GM19468 (cell line): ENCODE data around the gene NTHL1.

Experiments used
- ATAC-seq: cut with Tn5 transposase; IDR thresholded peaks from one replicate; pipeline ENCODE4 v1.9.1; 2021; ENCODE audit warnings: mild to moderate bottlenecking, moderate library complexity, moderate number of reproducible peaks; ENCODE audit not compliant: unreplicated experiment; ENCODE audit errors: extremely low read depth

The NTHL1 gene

GRCh38 chr16:2047330-2048115 is at the start of gene NTHL1, which contains the start of gene TSC2:
TSS of gene NTHL1 (minus strand) at chr16:2047834. CDS start at chr16:2047823, 11 bp downstream.
TSS of gene TSC2 (plus strand) at chr16:2047985. CDS start at chr16:2048616, 631 bp downstream.
- ATAC-seq: peak; percentile 97

DNA sequence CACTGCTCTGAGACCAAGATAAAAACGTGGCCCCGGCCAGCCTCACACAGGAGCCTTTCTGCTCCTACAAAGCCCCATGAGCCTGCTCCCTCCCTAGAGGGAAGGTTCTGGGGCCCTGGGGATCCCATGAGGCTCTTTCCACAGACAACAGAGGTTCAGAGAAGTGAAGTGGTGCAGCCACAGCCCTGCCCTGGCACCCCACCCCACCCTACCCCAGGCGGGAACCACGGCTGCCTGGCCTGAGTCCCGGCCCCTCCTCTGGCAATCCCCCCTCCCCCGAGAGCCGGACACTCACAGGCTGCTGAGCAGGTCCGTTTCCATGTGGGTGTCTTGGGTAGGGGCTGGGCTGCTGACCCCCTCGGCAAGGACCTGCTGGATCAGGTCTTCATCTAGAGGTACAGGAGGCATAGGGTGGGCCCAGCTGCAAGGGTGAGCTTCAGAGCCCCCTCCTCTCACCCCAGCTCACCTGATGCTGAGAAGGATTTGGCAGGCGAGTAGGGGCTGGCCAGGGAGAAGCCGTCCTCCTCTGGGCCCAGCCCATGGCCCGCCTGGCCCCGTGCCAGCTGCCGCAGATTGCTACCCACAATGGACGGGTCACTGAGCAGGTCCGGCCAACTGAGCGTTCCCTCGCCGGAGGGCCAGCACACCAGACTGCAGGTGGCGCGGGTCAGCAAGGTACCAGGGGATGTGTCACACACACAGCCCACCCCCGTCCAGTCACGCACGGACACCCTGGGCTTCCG is 49.4 kb upstream of the NTHL1 start:
- no peak for ATAC-seq

DNA sequence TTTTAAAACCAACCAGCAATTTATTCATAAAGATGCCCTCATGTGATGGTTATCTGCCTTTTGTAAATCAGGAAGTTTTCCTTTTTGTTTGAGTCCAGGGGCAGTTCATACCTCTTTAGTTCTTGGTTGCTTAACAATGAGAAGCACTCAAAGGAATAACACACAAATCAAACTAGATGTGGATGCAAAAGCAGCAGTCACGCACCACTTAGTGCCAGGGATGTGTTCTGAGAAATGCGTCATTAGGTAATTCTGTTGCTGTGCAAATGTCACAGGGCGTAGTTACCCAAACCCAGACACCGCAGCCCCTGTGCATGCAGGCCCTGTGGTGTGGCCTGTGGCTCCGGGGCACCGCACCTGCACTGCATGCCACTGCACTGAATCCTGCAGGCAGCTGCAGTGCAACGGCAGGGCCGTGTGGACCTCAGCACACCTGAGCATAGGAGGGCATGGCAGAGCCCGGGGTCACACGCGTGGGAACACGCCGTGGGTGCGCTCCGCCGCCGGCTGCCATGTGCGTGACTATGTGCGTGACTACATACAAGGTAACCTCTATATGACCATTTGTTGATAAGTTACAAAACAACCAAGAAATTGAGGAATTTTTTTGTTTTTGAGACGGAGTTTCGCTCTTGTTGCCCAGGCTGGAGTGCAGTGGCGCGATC is 48.4 kb upstream of the NTHL1 start:
- ATAC-seq: no peak

GRCh38 chr16:2095315-2095853 is 47.8 kb upstream of the NTHL1 start:
- no peak for ATAC-seq

- no peak for ATAC-seq
These were observed 46.2 kb upstream of the NTHL1 start for GRCh38 chr16:2093793-2094192.

DNA sequence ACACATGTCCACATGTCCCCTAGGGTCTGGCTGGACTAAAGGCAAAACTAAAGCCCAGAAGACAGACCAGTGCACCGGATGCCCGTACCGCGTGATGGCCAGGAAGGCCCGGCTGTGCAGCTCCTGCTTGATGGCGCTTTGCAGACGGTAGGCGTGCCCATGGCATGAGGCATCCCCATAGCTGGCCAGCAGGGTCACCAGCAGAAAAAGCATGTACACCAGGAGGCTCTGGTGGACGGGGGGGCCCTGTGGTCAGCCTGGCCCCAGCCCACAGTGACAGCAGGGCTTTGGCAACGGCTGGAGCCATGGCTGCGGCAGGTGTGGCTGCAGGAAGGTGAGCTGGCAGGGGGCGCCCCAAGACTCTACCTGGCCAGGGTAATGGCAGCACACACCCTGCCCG is 45.2 kb upstream of the NTHL1 start:
- ATAC-seq: no peak

- no peak for ATAC-seq
These were observed 44.6 kb upstream of the NTHL1 start for GRCh38 chr16:2092256-2092620.

DNA sequence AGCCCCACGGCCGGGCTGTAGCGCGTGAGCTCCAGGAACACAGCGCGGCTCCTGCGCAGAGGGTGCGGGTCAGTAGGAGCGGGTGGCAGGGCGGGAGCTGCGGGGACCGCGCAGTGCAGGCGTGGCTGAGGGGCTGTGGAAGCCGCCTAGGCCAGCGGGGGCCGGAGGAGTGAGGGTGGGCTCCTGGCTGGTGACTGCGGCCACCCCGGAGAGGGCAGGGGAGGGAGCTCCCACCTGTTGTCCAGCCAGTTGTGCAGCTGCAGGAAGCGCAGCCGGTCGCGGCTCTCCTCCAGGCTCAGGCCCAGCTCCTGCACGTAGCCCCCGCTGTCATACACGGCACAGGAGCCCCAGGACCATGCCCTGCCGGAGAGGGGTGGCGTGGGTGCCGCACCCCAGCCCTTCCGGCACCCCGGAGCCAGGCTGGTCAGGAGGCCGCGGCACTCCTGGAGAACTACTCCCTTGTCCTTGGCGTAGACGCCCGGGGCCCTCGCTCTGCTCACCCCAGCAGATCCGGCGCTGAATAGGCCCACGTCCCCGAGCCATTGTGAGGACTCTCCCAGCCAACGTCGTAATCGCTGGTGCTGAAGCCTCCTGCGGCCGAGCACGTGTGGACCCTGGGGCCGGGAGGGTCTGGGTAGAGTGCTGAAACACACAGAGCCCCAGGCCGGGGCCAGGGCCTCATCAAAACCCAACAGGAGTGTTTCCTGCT is 44.1 kb upstream of the NTHL1 start:
- no peak for ATAC-seq

GRCh38 chr16:2090777-2091546 is 43.3 kb upstream of the NTHL1 start:
- no peak for ATAC-seq

GRCh38 chr16:2090481-2090776 is 42.8 kb upstream of the NTHL1 start:
- ATAC-seq: no peak

DNA sequence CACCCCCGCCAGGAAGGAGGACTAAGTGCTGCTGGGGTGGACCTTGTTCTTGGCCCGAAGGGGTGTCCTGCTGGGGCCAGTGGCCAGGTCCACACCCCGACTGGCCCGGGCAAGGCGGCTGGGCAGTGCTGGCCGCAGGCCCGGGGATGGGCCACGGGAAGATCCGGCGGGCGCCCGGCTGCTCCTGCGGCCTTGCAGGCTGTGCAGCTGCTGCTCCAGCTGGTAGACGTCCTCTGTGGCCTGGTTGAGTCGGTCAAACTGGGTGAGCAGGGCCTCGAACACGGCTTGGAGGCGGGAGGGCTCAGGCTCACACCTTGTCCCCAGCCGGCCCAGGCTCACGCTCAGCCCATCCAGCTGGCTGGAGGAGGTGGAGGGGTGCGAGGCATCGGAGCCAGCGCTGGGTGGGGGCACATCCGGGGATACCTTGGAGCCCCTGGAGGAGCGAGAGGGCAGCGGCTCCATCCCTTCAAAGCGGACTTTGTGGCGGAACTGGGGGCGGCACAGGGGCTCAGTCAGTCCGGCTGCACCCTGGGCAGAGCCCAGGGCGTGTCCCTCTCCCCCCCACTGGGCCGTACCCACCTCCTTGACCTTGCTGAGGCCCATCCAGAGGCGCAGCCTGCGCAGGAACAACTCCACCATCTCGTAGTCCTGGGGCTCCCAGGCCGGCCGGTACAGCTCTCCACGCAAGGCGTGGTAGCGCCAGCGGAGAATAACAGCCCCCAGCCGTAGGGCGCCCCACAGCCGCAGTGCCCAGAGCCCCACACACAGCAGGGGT is 42.3 kb upstream of the NTHL1 start:
- ATAC-seq: no peak

DNA sequence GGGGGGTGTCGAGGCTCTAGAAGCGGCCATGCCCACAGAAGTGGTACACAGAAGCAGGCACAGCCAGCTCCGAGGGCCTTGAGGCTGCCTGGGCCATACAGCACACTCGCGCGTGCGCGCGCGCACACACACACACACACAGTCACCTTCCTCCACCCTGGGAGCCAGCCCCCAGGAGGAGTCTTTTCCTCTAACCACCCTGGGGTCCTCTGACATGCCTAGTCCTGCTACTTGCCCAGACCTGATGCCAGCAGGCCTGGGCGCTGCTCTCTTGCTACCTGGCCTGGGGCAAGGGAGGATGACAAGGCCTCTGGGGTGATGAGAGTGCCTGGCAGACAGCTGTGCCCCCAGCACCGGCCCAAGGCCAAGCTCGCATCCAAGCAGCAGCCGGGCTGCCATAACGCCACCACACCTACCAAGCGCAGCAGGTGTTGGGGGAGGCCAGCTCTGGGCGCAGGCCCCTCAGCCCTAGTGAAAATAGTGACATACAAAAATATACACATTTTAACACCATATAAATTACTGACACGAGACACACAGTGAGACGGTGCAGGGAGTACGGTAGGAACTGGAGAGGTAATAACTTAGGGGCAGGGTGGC is 41.2 kb upstream of the NTHL1 start:
- no peak for ATAC-seq

DNA sequence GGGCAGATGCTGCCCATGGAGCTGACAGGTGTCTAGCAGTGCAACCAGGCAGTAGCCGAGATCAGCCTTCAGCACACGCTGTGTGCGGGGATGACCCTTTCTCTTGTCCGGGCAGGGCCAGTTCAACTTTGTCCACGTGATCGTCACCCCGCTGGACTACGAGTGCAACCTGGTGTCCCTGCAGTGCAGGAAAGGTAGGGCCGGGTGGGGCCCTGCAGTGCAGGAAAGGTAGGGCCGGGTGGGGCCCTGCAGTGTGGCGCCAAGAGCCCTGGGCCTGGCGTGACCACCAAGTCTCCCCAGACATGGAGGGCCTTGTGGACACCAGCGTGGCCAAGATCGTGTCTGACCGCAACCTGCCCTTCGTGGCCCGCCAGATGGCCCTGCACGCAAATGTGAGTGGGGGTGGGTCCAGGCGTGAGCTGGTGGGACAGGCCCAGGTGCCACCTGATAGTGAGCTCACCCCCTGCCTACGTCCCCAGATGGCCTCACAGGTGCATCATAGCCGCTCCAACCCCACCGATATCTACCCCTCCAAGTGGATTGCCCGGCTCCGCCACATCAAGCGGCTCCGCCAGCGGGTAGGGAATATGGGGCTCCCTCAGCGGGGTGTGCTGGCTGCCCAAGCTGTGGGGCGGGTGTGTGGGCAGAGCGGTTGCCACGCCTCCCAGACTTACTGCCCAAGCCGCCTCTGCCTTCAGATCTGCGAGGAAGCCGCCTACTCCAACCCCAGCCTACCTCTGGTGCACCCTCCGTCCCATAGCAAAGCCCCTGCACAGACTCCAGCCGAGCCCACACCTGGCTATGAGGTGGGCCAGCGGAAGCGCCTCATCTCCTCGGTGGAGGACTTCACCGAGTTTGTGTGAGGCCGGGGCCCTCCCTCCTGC is 40.4 kb upstream of the NTHL1 start:
- no peak for ATAC-seq

DNA sequence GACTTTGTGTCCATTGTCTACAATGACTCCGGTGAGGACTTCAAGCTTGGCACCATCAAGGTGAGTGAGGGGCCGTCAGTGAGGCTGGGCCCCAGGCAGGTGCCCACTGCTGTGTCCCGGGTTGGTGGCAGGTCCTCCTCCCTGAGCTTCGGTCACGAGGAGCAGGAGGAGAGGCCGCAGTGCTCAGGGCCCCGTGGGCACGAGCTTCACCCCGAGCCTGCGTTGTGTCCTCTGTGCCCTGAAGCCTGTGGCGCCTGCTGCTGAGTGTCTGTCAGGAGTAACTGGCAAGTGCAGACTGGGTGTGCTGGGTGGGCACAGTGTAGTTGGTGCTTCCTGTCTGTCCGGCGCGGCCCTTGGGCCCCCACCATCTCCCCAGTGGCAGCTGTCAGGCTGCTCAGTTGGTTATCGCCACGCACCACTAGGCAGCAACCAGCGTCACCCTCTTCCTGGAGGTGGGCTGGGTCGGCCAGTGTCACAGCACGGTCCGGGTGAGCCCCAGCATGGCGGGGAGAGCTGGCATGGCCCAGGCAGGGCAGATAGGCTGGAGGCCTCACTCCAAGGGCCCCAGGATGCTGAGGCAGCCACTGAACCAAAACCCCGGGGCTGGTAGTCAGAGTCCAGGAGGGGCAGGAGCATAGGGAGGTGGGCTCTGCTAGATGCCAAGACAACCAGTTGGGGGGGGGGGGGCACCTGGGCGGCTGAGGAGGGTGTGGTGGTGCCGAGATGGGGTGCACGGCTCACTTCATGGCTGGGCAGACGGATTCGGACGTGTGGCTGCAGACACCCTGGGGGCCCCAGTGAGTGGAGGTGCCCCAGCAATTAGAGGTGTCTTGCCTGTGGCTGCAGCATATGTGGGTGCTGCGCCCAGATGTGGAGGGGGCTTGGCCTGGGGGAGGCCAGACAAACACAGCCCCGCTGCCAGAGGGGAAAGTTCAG is 39.4 kb upstream of the NTHL1 start:
- no peak for ATAC-seq

GRCh38 chr16:2086106-2086742 is 38.6 kb upstream of the NTHL1 start:
- no peak for ATAC-seq

- no peak for ATAC-seq
These were observed 38.0 kb upstream of the NTHL1 start for GRCh38 chr16:2085669-2086068.
